Thoracic aorta (tissue), 2 donors: ENCODE results near the gene NAV2. TPM values are rescaled to one million over a fixed set of nuclear protein-coding genes. Genes with fewer than 3 reads are reported as not detected.
A peak's percentile ranks its signal among the peaks of the same experiment; 100 is the strongest.

Experiments used
- ATAC-seq: fragments of 150-250 bp; one replicate; pipeline ENCODE4 v1.8.0; 2017; ENCODE audit warnings: low read depth; ENCODE audit not compliant: insufficient number of reproducible peaks, low FRiP score
- DNase-seq: peaks from one replicate; pipeline ENCODE4 v3.0.0-alpha.2; 2020; ENCODE audit warnings: low spot score
- H3K27ac ChIP-seq, 2 donors: fragments of 200-600 bp; sonication (generic); 1 replicate in 1 of 2; 2 replicates in 1 of 2; pipeline ENCODE4 v1.5.1; 2016; ENCODE audit warnings: mild to moderate bottlenecking in 2 of 2, moderate library complexity in 2 of 2
- H3K27me3 ChIP-seq: fragments of 200-600 bp; sonication (generic); replicated peaks from 2 replicates; pipeline ENCODE4 v1.6.0; 2016; ENCODE audit warnings: mild to moderate bottlenecking; ENCODE audit not compliant: insufficient read depth
- H3K36me3 ChIP-seq: fragments of 200-600 bp; sonication (generic); one replicate; pipeline ENCODE4 v1.5.1; 2016
- H3K4me1 ChIP-seq, 2 donors: fragments of 200-600 bp; sonication (generic); 1 replicate in 1 of 2; 2 replicates in 1 of 2; pipeline versions ENCODE4 v1.5.1 to v1.6.0; 2016; ENCODE audit warnings: low read depth in 2 of 2, mild to moderate bottlenecking in 1 of 2; ENCODE audit not compliant: control insufficient read depth in 1 of 2
- H3K4me3 ChIP-seq: fragments of 200-600 bp; sonication (generic); 2 replicates; pipeline ENCODE4 v1.5.1; 2016; ENCODE audit warnings: mild to moderate bottlenecking
- H3K9me3 ChIP-seq: fragments of 200-600 bp; sonication (generic); 2 replicates; pipeline ENCODE4 v1.5.1; 2016
- CTCF ChIP-seq: fragments of 200-600 bp; sonication (generic); IDR thresholded peaks from one replicate; pipeline ENCODE4 v1.5.1; 2019; ENCODE audit warnings: antibody characterized with exemption
- total RNA-seq, 2 donors: library from RNA; depleted of rRNA; stranded (reverse); fragments of >200 nt; gene quantifications; one replicate each; pipeline versions ENCODE4 v1.1.0 to v1.2.3, GENCODE V29; 2016

NAV2 gene
- total RNA-seq, 2 donors from 2014 or later: 125 to 230 TPM

- H3K4me3 ChIP-seq: no peak overlapping the region
- no peak for DNase-seq
- TF ChIP-seq CTCF: no peak
- H3K36me3 ChIP-seq: peaks cover 17% of the 10 kb centered on the region
- no peak for ATAC-seq
- peaks cover 16 to 49% of the 10 kb centered on the region in 2 donors for H3K4me1 ChIP-seq
- H3K9me3 ChIP-seq: no peaks in the 10 kb centered on the region
- H3K27me3 ChIP-seq: no peaks in the 10 kb centered on the region
- no peak overlapping the region for H3K27ac ChIP-seq
These were observed 139.7 kb downstream of the NAV2 start for GRCh38 chr11:19852288-19852687.

GRCh38 chr11:19853016-19853415, 140.4 kb downstream of the NAV2 start:
- Histone ChIP-seq H3K27ac (no peak overlapping the region), H3K4me1 (peaks cover 16 to 41% of the 10 kb centered on the region in 2 donors), H3K9me3 (no peaks in the 10 kb centered on the region), H3K27me3 (no peaks in the 10 kb centered on the region), H3K36me3 (peaks cover 14% of the 10 kb centered on the region), H3K4me3 (no peak overlapping the region)
- ATAC-seq (no peak), DNase-seq (no peak)
- no peak for TF ChIP-seq CTCF

- no peaks in the 10 kb centered on the region for H3K27me3 ChIP-seq
- no peak for ATAC-seq
- no peaks in the 10 kb centered on the region for H3K9me3 ChIP-seq
- peaks cover 16 to 35% of the 10 kb centered on the region in 2 donors for H3K4me1 ChIP-seq
- H3K27ac ChIP-seq: no peak overlapping the region
- H3K4me3 ChIP-seq: no peak overlapping the region
- TF ChIP-seq CTCF: no peak
- DNase-seq: no peak
- peaks cover 14% of the 10 kb centered on the region for H3K36me3 ChIP-seq
These were observed 141.3 kb downstream of the NAV2 start for GRCh38 chr11:19853920-19854319.

- peaks cover 23 to 54% of the 10 kb centered on the region in 2 donors for H3K4me1 ChIP-seq
- peak overlapping the region in 1 of 2 donors; percentile 39 for H3K27ac ChIP-seq
- H3K27me3 ChIP-seq: no peaks in the 10 kb centered on the region
- no peak overlapping the region for H3K4me3 ChIP-seq
- H3K9me3 ChIP-seq: no peaks in the 10 kb centered on the region
- TF ChIP-seq CTCF: no peak
- peaks cover 4% of the 10 kb centered on the region for H3K36me3 ChIP-seq
- no peak for DNase-seq
- ATAC-seq: no peak
These were observed 148.5 kb downstream of the NAV2 start for GRCh38 chr11:19861171-19861570.

GRCh38 chr11:19862091-19862490, 149.5 kb downstream of the NAV2 start:
- Histone ChIP-seq H3K4me1 (peaks cover 26 to 63% of the 10 kb centered on the region in 2 donors), H3K27ac (no peak overlapping the region), H3K36me3 (peaks cover 4% of the 10 kb centered on the region), H3K4me3 (no peak overlapping the region), H3K27me3 (no peaks in the 10 kb centered on the region), H3K9me3 (no peaks in the 10 kb centered on the region)
- no peak for DNase-seq
- ATAC-seq: no peak
- TF ChIP-seq CTCF: no peak
